Measurements from ENCODE around the gene CTTNBP2NL. TPM values are rescaled to one million over a fixed set of nuclear protein-coding genes. Genes with fewer than 3 reads are reported as not detected.

The CTTNBP2NL gene
- total and polyA plus RNA-seq, 2 experiments from 2014 or later, result 18.5 to 31.0 TPM

DNA sequence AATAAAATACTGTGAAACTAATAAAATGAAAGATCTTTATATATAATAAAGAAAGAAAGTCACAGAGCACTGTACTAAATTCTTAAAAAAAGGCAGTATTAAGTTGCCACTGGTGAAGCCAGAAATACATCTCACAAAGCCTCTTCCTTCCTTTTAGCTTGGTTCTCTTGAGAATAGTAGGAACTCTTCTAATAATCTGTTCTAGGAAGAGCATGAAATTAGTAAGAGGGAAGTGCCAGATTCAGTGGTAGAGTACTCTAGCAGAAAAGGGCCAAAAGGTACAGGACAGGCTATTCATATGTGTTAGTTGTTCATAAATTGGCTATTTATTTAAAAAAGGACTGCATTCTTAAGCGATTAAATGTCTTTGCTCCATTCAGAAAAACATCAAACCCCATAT lies 33.7 kb downstream of the CTTNBP2NL start:
- Mint-ChIP-seq H3K36me3 (ENCODE audit: low read depth) (peaks cover 4% of the 10 kb centered on the region; the same call in 1 of the 3 replicates), H3K9me3 (no peaks in the 10 kb centered on the region), H3K27me3 (ENCODE audit: insufficient read depth, low read depth, poor library complexity) (no peaks in the 10 kb centered on the region), H3K4me1 (no peaks in the 10 kb centered on the region), H3K4me3 (no peak overlapping the region), H3K27ac (no peak overlapping the region)
- no peak overlapping the region for H3K27ac ChIP-seq (ENCODE audit: low read depth)
- TF ChIP-seq POLR2AphosphoS5 (IDR thresholded peaks at IDR 0.05; ENCODE audit: low read depth) (no peak), EZH2phosphoT487 (IDR thresholded peaks at IDR 0.05; ENCODE audit: unreplicated experiment) (no peak), ZNF114 (CRISPR knock-in tag; IDR thresholded peaks at IDR 0.05) (no peak), ZNF331 (CRISPR knock-in tag; IDR thresholded peaks at IDR 0.05; ENCODE audit: low read depth) (no peak), JUNB (IDR thresholded peaks at IDR 0.05; ENCODE audit: unreplicated experiment) (no peak), CREB1 (CRISPR knock-in tag; IDR thresholded peaks at IDR 0.05; ENCODE audit: low read depth) (no peak), NANOG (IDR thresholded peaks at IDR 0.05; ENCODE audit: borderline replicate concordance) (no peak), EZH2 (IDR thresholded peaks at IDR 0.05; ENCODE audit: low read depth, unreplicated experiment) (no peak)
- TF ChIP-seq, protein P1, sequence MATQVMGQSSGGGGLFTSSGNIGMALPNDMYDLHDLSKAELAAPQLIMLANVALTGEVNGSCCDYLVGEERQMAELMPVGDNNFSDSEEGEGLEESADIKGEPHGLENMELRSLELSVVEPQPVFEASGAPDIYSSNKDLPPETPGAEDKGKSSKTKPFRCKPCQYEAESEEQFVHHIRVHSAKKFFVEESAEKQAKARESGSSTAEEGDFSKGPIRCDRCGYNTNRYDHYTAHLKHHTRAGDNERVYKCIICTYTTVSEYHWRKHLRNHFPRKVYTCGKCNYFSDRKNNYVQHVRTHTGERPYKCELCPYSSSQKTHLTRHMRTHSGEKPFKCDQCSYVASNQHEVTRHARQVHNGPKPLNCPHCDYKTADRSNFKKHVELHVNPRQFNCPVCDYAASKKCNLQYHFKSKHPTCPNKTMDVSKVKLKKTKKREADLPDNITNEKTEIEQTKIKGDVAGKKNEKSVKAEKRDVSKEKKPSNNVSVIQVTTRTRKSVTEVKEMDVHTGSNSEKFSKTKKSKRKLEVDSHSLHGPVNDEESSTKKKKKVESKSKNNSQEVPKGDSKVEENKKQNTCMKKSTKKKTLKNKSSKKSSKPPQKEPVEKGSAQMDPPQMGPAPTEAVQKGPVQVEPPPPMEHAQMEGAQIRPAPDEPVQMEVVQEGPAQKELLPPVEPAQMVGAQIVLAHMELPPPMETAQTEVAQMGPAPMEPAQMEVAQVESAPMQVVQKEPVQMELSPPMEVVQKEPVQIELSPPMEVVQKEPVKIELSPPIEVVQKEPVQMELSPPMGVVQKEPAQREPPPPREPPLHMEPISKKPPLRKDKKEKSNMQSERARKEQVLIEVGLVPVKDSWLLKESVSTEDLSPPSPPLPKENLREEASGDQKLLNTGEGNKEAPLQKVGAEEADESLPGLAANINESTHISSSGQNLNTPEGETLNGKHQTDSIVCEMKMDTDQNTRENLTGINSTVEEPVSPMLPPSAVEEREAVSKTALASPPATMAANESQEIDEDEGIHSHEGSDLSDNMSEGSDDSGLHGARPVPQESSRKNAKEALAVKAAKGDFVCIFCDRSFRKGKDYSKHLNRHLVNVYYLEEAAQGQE (IDR thresholded peaks at IDR 0.05; ENCODE audit: unreplicated experiment), result no peak
- TF ChIP-seq, protein P2, sequence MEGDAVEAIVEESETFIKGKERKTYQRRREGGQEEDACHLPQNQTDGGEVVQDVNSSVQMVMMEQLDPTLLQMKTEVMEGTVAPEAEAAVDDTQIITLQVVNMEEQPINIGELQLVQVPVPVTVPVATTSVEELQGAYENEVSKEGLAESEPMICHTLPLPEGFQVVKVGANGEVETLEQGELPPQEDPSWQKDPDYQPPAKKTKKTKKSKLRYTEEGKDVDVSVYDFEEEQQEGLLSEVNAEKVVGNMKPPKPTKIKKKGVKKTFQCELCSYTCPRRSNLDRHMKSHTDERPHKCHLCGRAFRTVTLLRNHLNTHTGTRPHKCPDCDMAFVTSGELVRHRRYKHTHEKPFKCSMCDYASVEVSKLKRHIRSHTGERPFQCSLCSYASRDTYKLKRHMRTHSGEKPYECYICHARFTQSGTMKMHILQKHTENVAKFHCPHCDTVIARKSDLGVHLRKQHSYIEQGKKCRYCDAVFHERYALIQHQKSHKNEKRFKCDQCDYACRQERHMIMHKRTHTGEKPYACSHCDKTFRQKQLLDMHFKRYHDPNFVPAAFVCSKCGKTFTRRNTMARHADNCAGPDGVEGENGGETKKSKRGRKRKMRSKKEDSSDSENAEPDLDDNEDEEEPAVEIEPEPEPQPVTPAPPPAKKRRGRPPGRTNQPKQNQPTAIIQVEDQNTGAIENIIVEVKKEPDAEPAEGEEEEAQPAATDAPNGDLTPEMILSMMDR (conservative IDR thresholded peaks at IDR 0.05; ENCODE audit: low read depth in 2 of 2), result no peak
- TF ChIP-seq, protein P3, sequence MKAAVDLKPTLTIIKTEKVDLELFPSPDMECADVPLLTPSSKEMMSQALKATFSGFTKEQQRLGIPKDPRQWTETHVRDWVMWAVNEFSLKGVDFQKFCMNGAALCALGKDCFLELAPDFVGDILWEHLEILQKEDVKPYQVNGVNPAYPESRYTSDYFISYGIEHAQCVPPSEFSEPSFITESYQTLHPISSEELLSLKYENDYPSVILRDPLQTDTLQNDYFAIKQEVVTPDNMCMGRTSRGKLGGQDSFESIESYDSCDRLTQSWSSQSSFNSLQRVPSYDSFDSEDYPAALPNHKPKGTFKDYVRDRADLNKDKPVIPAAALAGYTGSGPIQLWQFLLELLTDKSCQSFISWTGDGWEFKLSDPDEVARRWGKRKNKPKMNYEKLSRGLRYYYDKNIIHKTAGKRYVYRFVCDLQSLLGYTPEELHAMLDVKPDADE (IDR thresholded peaks at IDR 0.05), result no peak
- TF ChIP-seq, protein P4, sequence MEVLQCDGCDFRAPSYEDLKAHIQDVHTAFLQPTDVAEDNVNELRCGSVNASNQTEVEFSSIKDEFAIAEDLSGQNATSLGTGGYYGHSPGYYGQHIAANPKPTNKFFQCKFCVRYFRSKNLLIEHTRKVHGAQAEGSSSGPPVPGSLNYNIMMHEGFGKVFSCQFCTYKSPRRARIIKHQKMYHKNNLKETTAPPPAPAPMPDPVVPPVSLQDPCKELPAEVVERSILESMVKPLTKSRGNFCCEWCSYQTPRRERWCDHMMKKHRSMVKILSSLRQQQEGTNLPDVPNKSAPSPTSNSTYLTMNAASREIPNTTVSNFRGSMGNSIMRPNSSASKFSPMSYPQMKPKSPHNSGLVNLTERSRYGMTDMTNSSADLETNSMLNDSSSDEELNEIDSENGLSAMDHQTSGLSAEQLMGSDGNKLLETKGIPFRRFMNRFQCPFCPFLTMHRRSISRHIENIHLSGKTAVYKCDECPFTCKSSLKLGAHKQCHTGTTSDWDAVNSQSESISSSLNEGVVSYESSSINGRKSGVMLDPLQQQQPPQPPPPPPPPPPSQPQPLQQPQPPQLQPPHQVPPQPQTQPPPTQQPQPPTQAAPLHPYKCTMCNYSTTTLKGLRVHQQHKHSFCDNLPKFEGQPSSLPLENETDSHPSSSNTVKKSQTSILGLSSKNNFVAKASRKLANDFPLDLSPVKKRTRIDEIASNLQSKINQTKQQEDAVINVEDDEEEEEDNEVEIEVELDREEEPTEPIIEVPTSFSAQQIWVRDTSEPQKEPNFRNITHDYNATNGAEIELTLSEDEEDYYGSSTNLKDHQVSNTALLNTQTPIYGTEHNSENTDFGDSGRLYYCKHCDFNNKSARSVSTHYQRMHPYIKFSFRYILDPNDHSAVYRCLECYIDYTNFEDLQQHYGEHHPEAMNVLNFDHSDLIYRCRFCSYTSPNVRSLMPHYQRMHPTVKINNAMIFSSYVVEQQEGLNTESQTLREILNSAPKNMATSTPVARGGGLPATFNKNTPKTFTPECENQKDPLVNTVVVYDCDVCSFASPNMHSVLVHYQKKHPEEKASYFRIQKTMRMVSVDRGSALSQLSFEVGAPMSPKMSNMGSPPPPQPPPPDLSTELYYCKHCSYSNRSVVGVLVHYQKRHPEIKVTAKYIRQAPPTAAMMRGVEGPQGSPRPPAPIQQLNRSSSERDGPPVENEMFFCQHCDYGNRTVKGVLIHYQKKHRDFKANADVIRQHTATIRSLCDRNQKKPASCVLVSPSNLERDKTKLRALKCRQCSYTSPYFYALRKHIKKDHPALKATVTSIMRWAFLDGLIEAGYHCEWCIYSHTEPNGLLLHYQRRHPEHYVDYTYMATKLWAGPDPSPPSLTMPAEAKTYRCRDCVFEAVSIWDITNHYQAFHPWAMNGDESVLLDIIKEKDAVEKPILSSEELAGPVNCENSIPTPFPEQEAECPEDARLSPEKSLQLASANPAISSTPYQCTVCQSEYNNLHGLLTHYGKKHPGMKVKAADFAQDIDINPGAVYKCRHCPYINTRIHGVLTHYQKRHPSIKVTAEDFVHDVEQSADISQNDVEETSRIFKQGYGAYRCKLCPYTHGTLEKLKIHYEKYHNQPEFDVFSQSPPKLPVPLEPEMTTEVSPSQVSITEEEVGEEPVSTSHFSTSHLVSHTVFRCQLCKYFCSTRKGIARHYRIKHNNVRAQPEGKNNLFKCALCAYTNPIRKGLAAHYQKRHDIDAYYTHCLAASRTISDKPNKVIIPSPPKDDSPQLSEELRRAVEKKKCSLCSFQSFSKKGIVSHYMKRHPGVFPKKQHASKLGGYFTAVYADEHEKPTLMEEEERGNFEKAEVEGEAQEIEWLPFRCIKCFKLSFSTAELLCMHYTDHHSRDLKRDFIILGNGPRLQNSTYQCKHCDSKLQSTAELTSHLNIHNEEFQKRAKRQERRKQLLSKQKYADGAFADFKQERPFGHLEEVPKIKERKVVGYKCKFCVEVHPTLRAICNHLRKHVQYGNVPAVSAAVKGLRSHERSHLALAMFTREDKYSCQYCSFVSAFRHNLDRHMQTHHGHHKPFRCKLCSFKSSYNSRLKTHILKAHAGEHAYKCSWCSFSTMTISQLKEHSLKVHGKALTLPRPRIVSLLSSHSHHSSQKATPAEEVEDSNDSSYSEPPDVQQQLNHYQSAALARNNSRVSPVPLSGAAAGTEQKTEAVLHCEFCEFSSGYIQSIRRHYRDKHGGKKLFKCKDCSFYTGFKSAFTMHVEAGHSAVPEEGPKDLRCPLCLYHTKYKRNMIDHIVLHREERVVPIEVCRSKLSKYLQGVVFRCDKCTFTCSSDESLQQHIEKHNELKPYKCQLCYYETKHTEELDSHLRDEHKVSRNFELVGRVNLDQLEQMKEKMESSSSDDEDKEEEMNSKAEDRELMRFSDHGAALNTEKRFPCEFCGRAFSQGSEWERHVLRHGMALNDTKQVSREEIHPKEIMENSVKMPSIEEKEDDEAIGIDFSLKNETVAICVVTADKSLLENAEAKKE (CRISPR knock-in tag; IDR thresholded peaks at IDR 0.05), result no peak
- H3K4me3 ChIP-seq, result no peak overlapping the region
- ATAC-seq (no peak), DNase-seq (ENCODE audit: low spot score) (no peak)
- no peaks in the 10 kb centered on the region for H3F3A ChIP-seq (replicated peaks; ENCODE audit: low read depth)
- H4K20me1 ChIP-seq (replicated peaks; ENCODE audit: insufficient read depth), result peaks cover 5% of the 10 kb centered on the region; the same call in 1 of the 2 replicates
- no peaks in the 10 kb centered on the region for H3K27me3 ChIP-seq (ENCODE audit: insufficient read depth)
- no peak overlapping the region for H2AFZ ChIP-seq
- no peaks in the 10 kb centered on the region for H3K9me2 ChIP-seq (ENCODE audit: insufficient read depth)
- no peak overlapping the region for H3K4me2 ChIP-seq
- no peaks in the 10 kb centered on the region for H3K36me3 ChIP-seq (ENCODE audit: insufficient read depth)
- no peaks in the 10 kb centered on the region for H3K4me1 ChIP-seq (ENCODE audit: insufficient read depth)
- peaks cover 3% of the 10 kb centered on the region for H3K79me2 ChIP-seq (replicated peaks; ENCODE audit: insufficient read depth)
